ENCODE measurements around the gene AKAP13.

The AKAP13 gene

DNA sequence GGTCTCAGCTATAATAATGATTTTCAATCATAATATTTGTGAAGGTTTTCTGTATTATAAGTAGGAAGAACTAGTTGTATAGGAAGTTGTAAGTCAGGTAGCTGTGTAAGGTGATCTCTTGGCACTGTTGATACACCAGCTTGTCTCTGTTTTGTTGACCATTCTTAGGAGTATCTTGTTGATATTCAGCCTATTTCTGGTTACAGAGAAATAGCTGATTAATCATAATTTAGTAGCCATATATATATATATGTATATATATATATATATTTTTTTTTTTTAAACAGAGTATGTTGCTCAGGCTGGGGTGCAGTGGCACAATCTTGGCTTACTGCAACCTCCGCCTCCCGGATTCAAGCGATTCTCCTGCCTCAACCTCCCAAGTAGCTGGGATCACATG lies 20.2 kb downstream of the AKAP13 start:
- Mint-ChIP-seq H3K27ac (ENCODE audit: low read depth) (no peak overlapping the region), H3K4me3 (peak overlapping the region; percentile 18), H3K4me1 (peaks cover 50% of the 10 kb centered on the region), H3K36me3 (ENCODE audit: insufficient read depth) (peaks cover 2% of the 10 kb centered on the region), H3K9me3 (no peaks in the 10 kb centered on the region), H3K27me3 (no peaks in the 10 kb centered on the region)
- ATAC-seq (replicated peaks; ENCODE audit: extremely low read depth, poor library complexity, severe bottlenecking) = no peak
- DNase-seq (ENCODE audit: low spot score in 2 of 2) = no peak

- peak overlapping the region; percentile 12 for H3K27ac Mint-ChIP-seq (ENCODE audit: low read depth)
- ATAC-seq (replicated peaks; ENCODE audit: extremely low read depth, poor library complexity, severe bottlenecking) (no peak), DNase-seq (ENCODE audit: low spot score in 2 of 2) (no peak)
- H3K36me3 Mint-ChIP-seq (ENCODE audit: insufficient read depth) = peaks cover 3% of the 10 kb centered on the region
- H3K4me3 Mint-ChIP-seq = peak overlapping the region; percentile 18
- H3K27me3 Mint-ChIP-seq = no peaks in the 10 kb centered on the region
- H3K9me3 Mint-ChIP-seq = no peaks in the 10 kb centered on the region
- peaks cover 44% of the 10 kb centered on the region for H3K4me1 Mint-ChIP-seq
These were observed 20.8 kb downstream of the AKAP13 start for GRCh38 chr15:85401108-85401774.

- ATAC-seq (replicated peaks; ENCODE audit: extremely low read depth, poor library complexity, severe bottlenecking) (no peak), DNase-seq (ENCODE audit: low spot score in 2 of 2) (no peak)
- peaks cover 4% of the 10 kb centered on the region for H3K36me3 Mint-ChIP-seq (ENCODE audit: insufficient read depth)
- H3K4me1 Mint-ChIP-seq = peaks cover 50% of the 10 kb centered on the region
- no peaks in the 10 kb centered on the region for H3K27me3 Mint-ChIP-seq
- no peak overlapping the region for H3K4me3 Mint-ChIP-seq
- peak overlapping the region; percentile 61 for H3K27ac Mint-ChIP-seq (ENCODE audit: low read depth)
- no peaks in the 10 kb centered on the region for H3K9me3 Mint-ChIP-seq
These were observed 21.9 kb downstream of the AKAP13 start for GRCh38 chr15:85402195-85402881.

DNA sequence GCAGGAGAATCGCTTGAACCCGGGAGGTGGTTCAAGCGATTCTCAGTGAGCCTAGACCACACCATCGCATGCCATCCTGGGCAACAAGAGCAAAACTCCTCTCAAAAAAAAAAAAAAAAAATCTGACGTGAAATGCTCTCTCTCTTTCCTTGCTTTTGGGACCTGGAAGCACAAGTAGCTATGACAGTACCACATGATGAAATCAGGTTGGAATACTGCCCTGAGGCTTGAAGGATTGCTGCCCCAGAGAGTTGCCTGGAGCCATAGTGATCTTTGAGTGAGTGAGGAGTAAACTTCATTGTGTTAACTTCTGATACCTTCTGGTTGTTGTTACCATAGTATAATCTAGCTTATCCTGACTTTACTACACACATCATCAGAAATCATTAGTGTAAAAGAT lies 23.3 kb downstream of the AKAP13 start:
- Mint-ChIP-seq H3K4me1 (peaks cover 63% of the 10 kb centered on the region), H3K36me3 (ENCODE audit: insufficient read depth) (peaks cover 4% of the 10 kb centered on the region), H3K27me3 (no peaks in the 10 kb centered on the region), H3K9me3 (no peaks in the 10 kb centered on the region), H3K4me3 (no peak overlapping the region), H3K27ac (ENCODE audit: low read depth) (peak overlapping the region; percentile 7)
- DNase-seq (ENCODE audit: low spot score in 2 of 2) (no peak), ATAC-seq (replicated peaks; ENCODE audit: extremely low read depth, poor library complexity, severe bottlenecking) (no peak)

- Mint-ChIP-seq H3K4me1 (peaks cover 65% of the 10 kb centered on the region), H3K27ac (ENCODE audit: low read depth) (peak overlapping the region; percentile 7)
These were observed 23.9 kb downstream of the AKAP13 start for GRCh38 chr15:85404176-85404917.

GRCh38 chr15:85404918-85405866 lies 24.8 kb downstream of the AKAP13 start:
- Mint-ChIP-seq H3K27me3 (no peaks in the 10 kb centered on the region), H3K27ac (ENCODE audit: low read depth) (peak overlapping the region; percentile 7), H3K36me3 (ENCODE audit: insufficient read depth) (peaks cover 7% of the 10 kb centered on the region), H3K4me3 (no peak overlapping the region), H3K9me3 (no peaks in the 10 kb centered on the region), H3K4me1 (peaks cover 69% of the 10 kb centered on the region)
- DNase-seq (ENCODE audit: low spot score in 2 of 2) (no peak), ATAC-seq (replicated peaks; ENCODE audit: extremely low read depth, poor library complexity, severe bottlenecking) (no peak)

More at GRCh38 chr15:85404176-85404917, 23.9 kb downstream of the AKAP13 start:
- ATAC-seq (replicated peaks; ENCODE audit: extremely low read depth, poor library complexity, severe bottlenecking) (no peak), DNase-seq (ENCODE audit: low spot score in 2 of 2) (no peak)
- Mint-ChIP-seq H3K27me3 (no peaks in the 10 kb centered on the region), H3K9me3 (no peaks in the 10 kb centered on the region), H3K36me3 (ENCODE audit: insufficient read depth) (peaks cover 7% of the 10 kb centered on the region), H3K4me3 (no peak overlapping the region)

GRCh38 chr15:85406916-85407315 lies 26.5 kb downstream of the AKAP13 start:
- ATAC-seq (replicated peaks; ENCODE audit: extremely low read depth, poor library complexity, severe bottlenecking) (no peak), DNase-seq (ENCODE audit: low spot score in 2 of 2) (no peak)
- no peaks in the 10 kb centered on the region for H3K27me3 Mint-ChIP-seq
- H3K36me3 Mint-ChIP-seq (ENCODE audit: insufficient read depth) = peaks cover 7% of the 10 kb centered on the region
- peak overlapping the region; percentile 61 for H3K27ac Mint-ChIP-seq (ENCODE audit: low read depth)
- peaks cover 68% of the 10 kb centered on the region for H3K4me1 Mint-ChIP-seq
- H3K4me3 Mint-ChIP-seq = no peak overlapping the region
- H3K9me3 Mint-ChIP-seq = no peaks in the 10 kb centered on the region

DNA sequence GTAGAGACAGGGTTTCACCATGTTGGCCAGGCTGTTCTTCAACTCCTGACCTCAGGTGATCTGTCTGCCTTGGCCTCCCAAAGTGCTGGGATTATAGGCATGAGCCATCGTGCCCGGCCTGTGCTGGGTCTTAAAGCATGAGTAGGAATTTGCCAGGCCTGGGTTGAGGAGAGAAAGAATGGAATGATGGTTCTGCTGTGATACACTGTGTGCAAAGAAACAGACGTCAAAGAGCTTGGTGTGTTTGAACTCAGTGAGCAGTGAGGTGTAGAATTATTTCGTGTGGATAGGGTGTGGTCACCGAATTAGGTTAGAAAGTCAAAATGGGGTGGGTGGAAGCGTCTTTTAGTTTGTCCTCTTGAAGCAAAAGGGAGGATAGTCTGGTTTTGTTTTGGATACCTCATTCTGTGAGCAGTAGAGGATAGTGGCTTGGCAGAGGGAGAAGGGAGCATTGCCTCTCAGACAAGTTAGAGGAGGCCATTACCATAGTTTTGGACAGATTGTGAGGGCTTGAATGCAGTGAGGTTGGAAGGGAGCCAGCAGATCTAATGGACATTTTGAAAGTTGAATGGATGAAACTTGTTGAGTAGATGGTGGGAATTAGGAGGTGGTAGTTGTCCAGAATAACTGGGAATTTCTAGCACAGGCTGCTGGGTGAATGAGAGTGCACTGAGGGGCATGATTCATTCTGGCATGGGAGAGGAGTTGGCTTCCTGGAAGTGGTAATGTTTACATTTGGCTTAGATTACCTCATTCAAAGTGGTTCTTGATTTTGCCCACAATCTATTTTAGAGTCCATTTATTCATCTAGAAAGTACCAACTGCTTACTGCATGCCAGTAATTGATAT lies 27.2 kb downstream of the AKAP13 start:
- Mint-ChIP-seq H3K27me3 (no peaks in the 10 kb centered on the region), H3K4me1 (peaks cover 61% of the 10 kb centered on the region), H3K27ac (ENCODE audit: low read depth) (peak overlapping the region; percentile 61), H3K4me3 (peak overlapping the region; percentile 21), H3K36me3 (ENCODE audit: insufficient read depth) (peaks cover 7% of the 10 kb centered on the region), H3K9me3 (no peaks in the 10 kb centered on the region)
- DNase-seq (ENCODE audit: low spot score in 2 of 2) (no peak), ATAC-seq (replicated peaks; ENCODE audit: extremely low read depth, poor library complexity, severe bottlenecking) (peak; percentile 60)

- peak; percentile 53 for ATAC-seq (replicated peaks; ENCODE audit: extremely low read depth, poor library complexity, severe bottlenecking)
- Mint-ChIP-seq H3K4me3 (peak overlapping the region; percentile 21), H3K27ac (ENCODE audit: low read depth) (peak overlapping the region; percentile 61), H3K36me3 (ENCODE audit: insufficient read depth) (peaks cover 7% of the 10 kb centered on the region), H3K9me3 (no peaks in the 10 kb centered on the region), H3K4me1 (peaks cover 65% of the 10 kb centered on the region), H3K27me3 (no peaks in the 10 kb centered on the region)
- DNase-seq (ENCODE audit: low spot score in 2 of 2) = no peak
These were observed 27.9 kb downstream of the AKAP13 start for GRCh38 chr15:85408270-85408746.

DNA sequence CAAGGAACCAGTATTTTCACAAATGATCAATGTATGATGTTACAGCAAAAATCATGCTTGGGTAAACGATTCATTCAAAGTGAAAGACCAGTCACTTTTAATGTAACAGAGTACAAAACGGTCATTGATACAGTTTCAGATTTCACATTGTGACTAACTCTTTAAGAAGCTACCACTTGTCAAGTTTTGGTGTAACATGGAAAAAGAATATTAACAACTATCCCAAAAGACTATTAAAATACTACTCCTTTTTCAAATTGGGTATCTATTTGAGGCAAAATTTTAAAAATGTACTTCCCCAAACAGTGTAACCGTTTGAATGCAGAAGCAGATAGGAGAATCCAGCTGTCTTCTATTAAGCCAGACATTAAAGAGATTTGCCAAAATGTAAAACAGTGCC lies 31.7 kb downstream of the AKAP13 start:
- H3K4me1 Mint-ChIP-seq = peaks cover 60% of the 10 kb centered on the region
- no peaks in the 10 kb centered on the region for H3K9me3 Mint-ChIP-seq
- no peak overlapping the region for H3K27ac Mint-ChIP-seq (ENCODE audit: low read depth)
- no peaks in the 10 kb centered on the region for H3K27me3 Mint-ChIP-seq
- peaks cover 6% of the 10 kb centered on the region for H3K36me3 Mint-ChIP-seq (ENCODE audit: insufficient read depth)
- H3K4me3 Mint-ChIP-seq = no peak overlapping the region
- ATAC-seq (replicated peaks; ENCODE audit: extremely low read depth, poor library complexity, severe bottlenecking) = no peak
- no peak for DNase-seq (ENCODE audit: low spot score in 2 of 2)
